ENCODE results near the gene GRK5.

The GRK5 gene

DNA sequence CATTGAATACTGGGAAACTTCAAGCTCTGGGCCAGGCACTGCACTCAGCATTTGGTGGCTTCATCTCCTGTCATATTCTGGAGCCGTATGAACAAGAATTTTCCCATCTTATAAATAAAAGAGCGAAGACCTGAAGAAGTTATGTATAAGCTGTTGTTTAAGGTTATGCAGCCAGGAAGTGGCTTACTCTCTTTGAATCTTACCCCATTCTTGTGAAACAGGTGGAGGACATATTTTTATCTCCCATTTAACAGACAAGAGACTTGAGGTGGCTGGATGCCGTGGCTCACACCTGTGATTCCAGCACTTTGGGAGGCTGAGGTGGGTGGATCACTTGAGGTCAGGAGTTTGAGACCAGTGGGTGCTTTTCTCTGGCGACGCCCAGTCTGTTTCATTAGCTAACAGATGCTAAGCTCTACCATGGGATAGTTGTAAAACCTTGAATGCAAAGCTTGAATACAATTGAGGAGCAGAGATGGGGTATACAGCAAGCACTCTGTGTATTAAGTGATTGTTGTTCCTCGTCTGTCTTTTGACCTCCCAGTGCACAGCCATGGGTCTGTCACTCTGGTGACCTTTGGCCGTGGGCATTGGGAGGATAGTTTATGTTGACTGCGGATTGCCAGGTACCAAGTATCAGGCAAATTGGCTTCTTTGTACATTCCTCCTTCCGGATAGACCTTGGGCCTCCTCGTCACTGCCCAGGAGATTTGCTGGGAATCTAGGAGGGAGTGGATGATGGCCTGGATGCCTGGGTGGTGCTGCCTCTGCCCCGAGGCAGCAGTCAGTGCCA is 85.8 kb downstream of the GRK5 start:
- TF ChIP-seq, protein P1, sequence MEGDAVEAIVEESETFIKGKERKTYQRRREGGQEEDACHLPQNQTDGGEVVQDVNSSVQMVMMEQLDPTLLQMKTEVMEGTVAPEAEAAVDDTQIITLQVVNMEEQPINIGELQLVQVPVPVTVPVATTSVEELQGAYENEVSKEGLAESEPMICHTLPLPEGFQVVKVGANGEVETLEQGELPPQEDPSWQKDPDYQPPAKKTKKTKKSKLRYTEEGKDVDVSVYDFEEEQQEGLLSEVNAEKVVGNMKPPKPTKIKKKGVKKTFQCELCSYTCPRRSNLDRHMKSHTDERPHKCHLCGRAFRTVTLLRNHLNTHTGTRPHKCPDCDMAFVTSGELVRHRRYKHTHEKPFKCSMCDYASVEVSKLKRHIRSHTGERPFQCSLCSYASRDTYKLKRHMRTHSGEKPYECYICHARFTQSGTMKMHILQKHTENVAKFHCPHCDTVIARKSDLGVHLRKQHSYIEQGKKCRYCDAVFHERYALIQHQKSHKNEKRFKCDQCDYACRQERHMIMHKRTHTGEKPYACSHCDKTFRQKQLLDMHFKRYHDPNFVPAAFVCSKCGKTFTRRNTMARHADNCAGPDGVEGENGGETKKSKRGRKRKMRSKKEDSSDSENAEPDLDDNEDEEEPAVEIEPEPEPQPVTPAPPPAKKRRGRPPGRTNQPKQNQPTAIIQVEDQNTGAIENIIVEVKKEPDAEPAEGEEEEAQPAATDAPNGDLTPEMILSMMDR (IDR thresholded peaks at IDR 0.05; ENCODE audit: control insufficient read depth, extremely low read depth, insufficient read depth), result no peak
- DNase-seq (ENCODE audit: low read depth), result no peak
- H3K4me3 ChIP-seq (ENCODE audit: low read depth, low read length), result no peak overlapping the region

DNA sequence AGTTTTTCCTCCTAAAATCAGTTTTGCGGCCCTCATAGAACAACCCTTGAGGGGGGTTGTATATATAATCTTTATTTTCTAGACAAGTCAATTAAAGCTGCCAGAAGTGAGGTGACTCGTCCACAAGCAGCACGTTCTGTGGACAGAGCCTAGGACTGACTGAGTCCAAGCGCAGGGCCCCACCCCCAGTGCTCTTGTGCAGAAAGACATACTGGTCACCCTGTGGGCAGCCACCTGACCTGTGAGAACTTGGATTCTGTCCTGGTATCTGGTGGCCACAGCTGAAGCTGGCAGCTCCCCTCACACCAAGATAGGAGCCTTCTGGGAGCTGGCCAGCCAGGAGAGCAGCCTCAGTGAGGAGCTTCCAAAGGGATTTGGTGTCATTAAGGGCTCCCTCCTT is 89.3 kb downstream of the GRK5 start:
- H3K4me3 ChIP-seq (ENCODE audit: low read depth, low read length), result no peak overlapping the region
- TF ChIP-seq, protein P1 (IDR thresholded peaks at IDR 0.05; ENCODE audit: control insufficient read depth, extremely low read depth, insufficient read depth), result no peak
- no peak for DNase-seq (ENCODE audit: low read depth)

DNA sequence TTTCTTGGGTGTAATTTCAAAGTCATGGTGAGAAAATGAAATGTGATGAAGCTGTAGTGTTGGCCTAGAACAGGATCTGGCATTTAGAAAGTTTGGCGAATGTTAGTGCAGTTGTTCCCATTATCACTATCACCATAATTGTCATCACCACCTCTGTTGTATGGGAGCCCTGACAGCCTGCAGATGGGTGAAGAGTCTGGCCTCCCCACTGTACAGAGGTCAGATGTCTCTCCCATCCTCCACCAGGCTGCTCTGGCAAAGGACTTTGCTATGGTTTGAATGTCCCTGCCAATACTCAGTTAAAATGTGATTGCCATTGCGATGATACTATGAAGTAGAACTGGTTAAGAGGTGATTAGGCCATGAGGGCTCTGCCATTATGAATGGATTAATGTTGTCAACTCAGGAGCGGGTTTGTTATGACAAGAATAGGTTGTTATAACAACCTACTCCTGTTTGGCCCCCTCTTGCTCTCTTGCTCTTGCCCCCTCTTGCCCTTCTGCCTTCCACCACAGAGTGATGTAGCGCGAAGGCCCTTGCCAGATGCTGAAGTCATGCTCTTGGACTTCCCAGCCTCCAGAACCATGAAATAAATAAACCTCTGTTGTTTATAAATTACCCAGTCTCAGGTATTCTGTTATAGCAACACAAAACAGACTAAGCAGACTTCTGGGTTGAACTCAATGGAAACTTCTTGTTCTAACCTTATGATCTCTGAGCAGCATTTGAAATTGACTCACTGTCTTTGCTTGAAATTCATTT is 90.0 kb downstream of the GRK5 start:
- TF ChIP-seq, protein P1 (IDR thresholded peaks at IDR 0.05; ENCODE audit: control insufficient read depth, extremely low read depth, insufficient read depth), result no peak
- DNase-seq (ENCODE audit: low read depth), result no peak
- no peak overlapping the region for H3K4me3 ChIP-seq (ENCODE audit: low read depth, low read length)

DNA sequence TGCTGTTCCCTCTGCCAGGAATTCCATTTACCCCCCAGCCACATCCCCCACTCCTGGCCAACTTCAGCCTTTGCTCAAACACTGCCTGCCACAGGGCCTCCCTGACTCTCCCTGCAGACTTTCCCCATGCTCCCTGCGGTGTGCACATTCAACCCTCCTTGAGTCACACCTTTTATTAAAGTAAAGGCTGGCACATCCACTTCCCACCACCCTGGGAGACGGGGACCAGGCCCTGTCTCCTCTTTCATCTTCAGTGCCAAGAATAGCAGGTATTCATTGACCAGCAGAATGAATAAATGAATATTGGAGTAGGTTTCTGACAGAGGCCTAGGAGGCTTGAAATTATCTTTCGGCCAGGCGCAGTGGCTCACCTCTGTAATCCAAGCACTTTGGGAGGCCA is 91.4 kb downstream of the GRK5 start:
- no peak for DNase-seq (ENCODE audit: low read depth)
- TF ChIP-seq, protein P1 (IDR thresholded peaks at IDR 0.05; ENCODE audit: control insufficient read depth, extremely low read depth, insufficient read depth), result no peak

DNA sequence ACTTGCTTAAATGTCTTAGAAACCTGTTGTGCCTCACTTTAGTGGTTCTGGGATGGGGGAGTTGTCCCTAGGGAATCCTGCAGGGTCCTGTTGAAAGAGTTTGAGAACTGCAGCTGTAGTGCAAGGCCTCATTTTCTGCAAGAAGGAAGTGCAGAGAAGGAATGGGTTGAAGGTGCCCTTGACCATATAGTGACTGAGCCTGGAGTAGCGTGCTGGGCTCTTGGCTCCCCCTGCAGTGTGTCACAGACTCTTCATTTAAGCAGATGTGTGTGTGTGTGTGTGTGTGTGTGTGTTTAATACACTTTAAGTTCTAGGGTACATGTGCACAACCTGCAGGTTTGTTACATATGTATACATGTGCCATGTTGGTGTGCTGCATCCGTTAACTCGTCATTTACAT is 92.2 kb downstream of the GRK5 start:
- TF ChIP-seq, protein P1 (IDR thresholded peaks at IDR 0.05; ENCODE audit: control insufficient read depth, extremely low read depth, insufficient read depth), result peak; percentile 14; the same call in 1 of the 2 replicates
- H3K4me3 ChIP-seq (ENCODE audit: low read depth, low read length), result no peak overlapping the region
- DNase-seq (ENCODE audit: low read depth), result no peak

More for the DNA sequence above, 91.4 kb downstream of the GRK5 start:
- H3K4me3 ChIP-seq (ENCODE audit: low read depth, low read length), result no peak overlapping the region

DNA sequence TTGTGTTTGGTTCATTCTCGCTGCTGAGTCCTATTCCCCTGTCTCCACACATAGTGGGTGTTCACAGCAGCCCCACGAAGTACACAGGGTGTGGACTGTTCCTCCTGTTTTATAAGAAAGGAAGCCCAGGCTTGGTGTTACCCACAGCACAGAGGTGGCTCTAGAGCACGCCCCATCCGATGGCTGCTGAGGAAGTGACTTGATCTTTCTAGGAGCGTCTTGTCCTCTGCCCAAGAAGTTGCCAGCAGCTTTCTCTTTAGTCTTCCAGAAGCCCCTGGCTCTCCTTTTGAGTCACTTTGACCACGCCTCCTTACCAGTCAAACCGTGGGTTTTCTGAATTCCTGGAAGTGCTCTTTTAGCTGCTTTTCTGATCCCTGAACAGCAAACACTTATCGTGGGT is 94.0 kb downstream of the GRK5 start:
- TF ChIP-seq, protein P1 (IDR thresholded peaks at IDR 0.05; ENCODE audit: control insufficient read depth, extremely low read depth, insufficient read depth), result no peak
- no peak overlapping the region for H3K4me3 ChIP-seq (ENCODE audit: low read depth, low read length)
- no peak for DNase-seq (ENCODE audit: low read depth)
